Epithelial cell of prostate (primary cell): Measurements from ENCODE around the gene UCP2.
"Not testable (repeated sequence)": the region's sequence is repeated elsewhere in the genome, so short reads cannot be mapped to it uniquely, and the experiment has no call there.

ENCODE experiments used
- DNase-seq: peaks from one replicate; pipeline ENCODE4 v3.0.0-alpha.2; 2011; ENCODE audit warnings: low read depth, low spot score
- H3K27ac ChIP-seq: fragments of 450-650 bp; 2 replicates; pipeline ENCODE4 v1.5.1; 2017; ENCODE audit warnings: mild to moderate bottlenecking

UCP2 gene

DNA sequence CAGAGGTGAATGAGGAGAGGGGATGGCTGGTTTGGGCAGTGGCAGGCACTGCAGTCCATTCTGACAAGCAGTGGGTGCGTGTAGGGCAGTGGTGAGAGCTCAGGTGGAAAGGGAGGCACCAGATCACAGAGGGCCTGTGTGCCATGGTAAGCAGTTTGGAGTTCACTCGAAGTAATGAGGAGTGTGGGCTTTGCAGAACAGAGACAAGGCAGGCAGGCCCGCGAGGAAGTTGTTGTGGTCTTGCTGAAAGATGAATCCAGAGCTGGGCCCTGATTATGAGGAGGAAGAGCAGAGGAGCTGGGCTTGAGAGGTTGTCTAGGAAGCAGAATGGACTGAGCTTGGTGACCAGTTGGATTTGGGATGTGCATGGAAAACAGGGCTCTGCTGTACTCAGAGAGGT, 33.4 kb downstream of the UCP2 start:
- no peak overlapping the region for H3K27ac ChIP-seq
- DNase-seq = no peak

DNA sequence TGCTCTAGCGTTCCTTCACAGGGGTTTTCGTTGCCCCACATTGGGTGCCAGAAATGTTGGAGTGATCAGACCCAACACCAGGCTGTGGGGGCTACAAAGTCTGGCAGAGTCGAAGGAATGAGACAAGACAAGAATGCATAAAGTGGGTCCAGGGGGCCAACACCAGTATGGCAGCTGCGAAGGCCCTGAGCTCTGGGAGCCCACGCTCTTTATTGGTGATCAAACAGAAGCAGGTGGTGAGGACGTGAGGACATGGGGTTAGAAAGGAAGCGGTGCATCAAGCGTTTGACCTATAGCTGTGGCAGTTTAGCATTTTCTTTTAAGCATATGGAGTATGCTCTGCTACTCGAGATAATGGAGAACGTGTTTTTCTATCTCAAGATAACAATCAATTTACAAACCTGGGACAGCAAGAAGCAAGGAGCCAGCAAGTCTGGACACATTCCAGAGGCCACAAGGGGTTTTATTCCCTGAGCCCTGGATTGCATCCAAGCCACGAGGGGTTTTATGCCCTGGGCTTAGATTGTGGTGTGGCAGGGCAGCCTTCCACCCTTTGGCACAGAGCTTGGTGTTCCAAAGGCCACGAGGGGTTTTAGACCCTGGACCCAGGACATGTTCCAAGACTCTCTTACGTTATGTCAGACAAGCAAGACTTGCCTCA, 35.7 kb downstream of the UCP2 start:
- no peak overlapping the region for H3K27ac ChIP-seq
- no peak for DNase-seq

DNA sequence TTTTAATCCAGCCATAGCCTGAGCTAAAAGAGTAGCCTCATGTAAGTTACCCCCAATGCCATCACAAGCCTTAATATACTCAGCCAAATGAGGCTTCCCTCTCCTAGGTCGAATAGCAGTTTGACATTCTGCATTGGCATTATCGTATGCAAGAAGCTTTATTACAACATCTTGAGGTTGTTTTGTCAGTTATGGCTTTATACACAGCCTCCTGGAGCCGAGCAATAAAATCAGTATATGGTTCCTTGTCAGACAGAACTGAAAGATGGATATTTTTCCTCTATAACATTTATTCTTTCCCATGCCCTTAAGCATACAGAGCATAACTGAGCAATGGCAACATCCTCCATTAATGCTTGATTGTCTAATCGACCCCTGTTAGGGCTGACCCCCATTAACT, 37.2 kb downstream of the UCP2 start:
- no peak for DNase-seq

DNA sequence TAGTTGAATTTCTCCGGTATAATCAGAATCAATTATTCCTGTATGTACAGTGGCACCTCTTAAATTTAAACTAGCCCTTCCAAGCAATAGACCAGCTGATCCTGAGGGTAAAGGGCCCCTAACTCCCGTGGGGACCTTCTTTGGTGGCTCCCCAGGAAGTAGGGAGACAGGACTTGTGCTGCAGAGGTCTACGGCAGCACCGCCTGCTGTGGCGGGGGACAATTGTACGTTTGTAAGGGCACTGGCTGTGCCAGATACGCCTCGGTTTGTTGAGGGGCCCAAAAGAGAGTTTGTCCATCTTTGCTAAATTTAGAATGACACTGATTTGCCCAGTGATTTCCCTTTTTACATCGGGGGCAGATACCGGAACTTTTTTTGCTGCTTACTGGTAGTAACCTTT, 37.7 kb downstream of the UCP2 start:
- DNase-seq = no peak
- no peak overlapping the region for H3K27ac ChIP-seq

More for the DNA sequence above, 37.2 kb downstream of the UCP2 start:
- H3K27ac ChIP-seq = no peak overlapping the region

DNA sequence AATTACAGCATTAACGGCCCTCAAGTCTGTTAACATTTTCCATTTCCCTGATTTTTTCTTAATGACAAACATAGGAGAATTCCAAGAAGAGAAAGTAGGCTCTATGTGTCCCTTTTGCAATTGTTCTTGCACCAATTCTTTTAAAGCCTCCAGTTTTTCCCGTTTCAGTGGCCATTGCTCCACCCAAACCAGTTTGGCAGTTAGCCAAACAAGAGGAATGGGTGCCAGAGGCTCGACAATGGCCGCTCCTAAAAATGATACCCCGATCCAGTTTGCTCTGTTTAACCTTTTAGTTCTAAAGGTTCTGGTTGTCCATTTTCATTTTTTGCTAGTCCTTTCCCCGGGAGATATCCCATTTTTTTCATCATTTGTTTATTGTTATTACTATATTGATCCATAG, 38.6 kb downstream of the UCP2 start:
- H3K27ac ChIP-seq = no peak overlapping the region
- no peak for DNase-seq

DNA sequence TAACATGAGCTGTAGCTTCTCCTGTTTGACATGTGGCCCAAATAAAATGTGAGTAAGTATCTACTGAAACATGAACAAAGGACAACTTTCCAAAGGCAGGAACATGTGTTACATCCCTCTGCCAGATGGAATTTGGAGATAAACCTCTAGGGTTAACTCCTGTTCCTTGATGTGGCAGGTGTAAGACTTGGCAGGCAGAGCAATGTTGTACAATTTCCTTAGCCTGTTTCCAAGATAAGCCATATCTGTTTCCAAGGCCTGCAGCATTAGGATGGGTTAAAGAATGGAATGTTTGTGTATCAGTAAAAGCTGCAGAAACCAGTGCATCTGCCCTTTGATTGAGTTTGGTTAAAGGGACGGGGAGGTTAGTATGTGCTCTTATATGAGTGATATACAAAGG, 40.6 kb downstream of the UCP2 start:
- DNase-seq = no peak

DNA sequence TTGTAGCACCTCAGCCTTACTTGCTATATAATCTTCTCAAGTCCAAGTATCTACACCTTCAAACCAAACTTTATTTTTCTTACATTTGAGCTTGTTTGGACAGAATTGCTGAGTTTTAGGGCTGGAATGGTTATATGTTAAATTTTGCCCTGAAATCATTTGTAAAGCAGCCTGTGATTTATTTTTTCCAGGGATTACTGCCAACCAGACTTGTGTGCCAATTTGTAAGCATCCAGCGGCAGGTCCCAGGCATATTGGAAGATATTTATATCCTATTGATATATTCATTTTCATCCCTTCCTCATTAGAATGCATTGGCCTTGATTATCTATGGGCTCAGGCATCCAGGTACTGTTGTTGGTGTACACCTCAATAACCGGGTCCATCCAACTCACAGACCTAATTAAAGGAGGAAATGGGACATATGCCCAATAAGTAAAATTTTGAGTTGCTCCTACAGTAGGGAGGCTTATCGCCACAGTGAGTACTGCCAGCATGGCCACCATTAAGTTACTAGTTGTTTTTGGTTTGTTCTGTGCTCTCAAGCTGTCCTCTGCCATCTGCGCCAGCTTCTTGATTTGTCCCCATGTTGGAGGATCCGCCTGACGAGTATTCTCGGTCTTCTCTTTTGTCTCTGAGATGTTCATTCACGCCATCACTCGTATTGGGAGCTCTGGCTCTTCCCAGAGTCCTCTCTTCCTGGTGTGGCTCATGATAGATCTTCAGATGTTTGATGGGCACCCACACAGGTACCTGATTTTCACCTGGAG, 41.7 kb downstream of the UCP2 start:
- no peak overlapping the region for H3K27ac ChIP-seq
- DNase-seq = no peak

More for the DNA sequence above, 40.6 kb downstream of the UCP2 start:
- no peak overlapping the region for H3K27ac ChIP-seq

DNA sequence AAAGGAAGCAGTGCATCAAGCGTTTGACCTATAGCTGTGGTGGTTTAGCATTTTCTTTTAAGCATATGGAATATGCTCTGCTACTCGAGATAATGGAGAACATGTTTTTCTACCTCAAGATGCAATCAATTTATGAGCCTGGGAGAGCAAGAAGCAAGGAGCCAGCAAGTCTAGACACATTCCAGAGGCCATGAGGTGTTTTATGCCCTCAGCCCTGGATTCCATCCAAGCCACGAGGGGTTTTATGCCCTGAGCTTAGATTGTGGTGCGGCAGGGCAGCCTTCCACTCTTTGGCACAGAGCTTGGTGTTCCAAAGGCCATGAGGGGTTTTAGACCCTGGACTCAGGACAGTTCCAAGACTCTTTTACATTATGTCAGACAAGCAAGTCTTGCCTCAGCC, 43.5 kb downstream of the UCP2 start:
- DNase-seq = no peak
- no peak overlapping the region for H3K27ac ChIP-seq

DNA sequence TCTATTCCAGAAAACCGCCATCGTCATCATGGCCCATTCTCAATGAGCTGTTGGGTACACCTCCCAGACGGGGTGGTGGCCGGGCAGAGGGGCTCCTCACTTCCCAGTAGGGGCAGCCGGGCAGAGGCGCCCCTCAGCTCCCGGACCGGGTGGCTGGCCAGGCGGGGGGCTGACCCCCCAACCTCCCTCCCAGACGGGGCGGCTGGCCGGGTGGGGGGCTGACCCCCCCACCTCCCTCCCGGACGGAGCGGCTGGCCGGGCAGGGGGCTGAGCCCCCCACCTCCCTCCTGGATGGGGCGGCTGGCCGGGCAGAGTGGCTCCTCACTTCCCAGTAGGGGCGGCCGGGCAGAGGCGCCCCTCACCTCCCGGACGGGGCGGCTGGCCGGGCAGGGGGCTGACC, 46.6 kb downstream of the UCP2 start:
- not testable (repeated sequence) for DNase-seq, H3K27ac ChIP-seq

DNA sequence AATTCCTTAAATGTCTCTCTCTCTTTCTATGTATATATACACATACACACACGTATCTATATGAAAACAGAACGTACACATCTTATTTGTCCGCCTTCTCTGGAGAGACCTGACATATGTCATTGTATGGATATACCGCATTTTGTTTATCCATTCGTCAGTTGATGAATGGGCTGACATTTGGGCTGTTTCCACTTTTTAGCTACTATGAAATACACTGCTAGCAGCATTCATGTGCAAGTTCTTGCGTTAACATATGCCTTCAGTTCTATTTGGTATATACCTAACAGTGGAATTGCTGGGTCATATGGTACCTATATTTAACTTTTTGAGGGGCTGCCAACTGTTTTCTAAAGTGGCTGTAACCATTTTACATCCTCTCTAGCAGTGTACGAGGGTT, 49.9 kb downstream of the UCP2 start:
- DNase-seq = no peak
- H3K27ac ChIP-seq = no peak overlapping the region

DNA sequence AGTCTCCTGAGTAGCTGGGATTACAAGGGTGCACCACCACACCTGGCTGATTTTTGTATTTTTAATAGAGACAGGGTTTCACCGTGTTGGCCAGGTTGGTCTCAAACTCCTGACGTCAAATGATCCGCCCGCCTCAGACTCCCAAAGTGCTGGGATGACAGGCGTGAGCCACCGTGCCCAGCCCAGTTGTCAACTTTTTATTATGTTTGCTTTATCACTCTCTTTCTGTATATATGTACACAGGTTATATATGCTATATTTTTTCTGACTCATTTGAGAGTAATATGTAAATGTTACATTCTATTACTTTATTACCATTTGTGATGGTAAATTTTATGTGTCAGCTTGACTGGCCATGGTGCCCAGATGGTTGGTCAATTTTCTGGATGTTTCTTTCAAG, 50.7 kb downstream of the UCP2 start:
- no peak overlapping the region for H3K27ac ChIP-seq
- no peak for DNase-seq

DNA sequence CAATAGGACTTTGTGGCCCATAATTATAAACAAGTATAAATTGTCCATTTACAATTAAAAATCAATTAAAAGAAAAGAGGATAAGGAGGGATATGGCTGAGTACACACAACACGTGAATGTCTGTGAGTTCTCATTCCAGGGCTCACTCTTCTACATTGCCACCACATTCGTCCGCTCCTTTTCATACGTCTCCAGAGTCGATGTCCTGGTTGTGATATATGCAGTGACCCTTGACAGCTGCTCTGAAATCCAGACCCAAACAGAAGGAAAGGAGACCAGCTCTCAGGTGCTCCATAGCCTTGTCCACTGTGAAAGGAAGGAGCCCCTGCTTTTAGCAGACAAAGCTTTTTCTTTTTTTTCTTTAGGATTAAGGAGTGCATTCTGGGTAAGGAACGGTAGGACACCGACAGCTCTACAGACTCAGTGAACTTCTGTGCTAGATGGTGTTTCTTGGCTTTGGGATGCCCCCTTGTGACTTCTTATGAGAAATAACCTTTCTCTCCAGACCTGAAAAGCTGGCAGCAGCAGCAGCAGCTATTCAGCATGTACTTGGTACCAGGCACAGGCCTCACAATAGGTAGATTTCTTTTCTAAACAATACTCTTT, 51.5 kb downstream of the UCP2 start:
- H3K27ac ChIP-seq = no peak overlapping the region
- DNase-seq = peak; percentile 20

DNA sequence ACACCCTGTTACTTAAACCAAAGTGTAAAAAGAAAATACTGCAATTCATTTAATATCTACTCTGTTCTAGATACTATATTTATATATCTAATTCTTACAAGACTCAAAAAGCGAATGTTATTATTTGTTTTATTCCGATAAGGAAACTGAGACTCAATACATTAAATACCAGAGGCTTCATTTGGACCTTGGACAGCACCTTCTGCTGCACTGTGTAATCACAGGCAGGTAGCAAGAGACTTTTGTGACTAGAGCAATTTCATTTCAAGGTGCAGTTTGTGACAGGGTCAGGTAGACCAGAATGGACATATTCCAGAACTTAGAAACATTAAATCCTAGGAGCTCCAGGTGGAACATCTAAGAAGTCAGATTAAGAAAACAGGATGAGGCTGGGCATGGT, 53.3 kb downstream of the UCP2 start:
- DNase-seq = no peak

More for the DNA sequence above, 53.3 kb downstream of the UCP2 start:
- H3K27ac ChIP-seq = no peak overlapping the region
